Skeletal muscle tissue (tissue), 4 donors: Measurements from ENCODE around the gene PRL. TPM values are rescaled to one million over a fixed set of nuclear protein-coding genes. Genes with fewer than 3 reads are reported as not detected.

Experiments used
- H3K27ac ChIP-seq: one replicate; pipeline ENCODE4 v1.7.0; 2013; ENCODE audit warnings: mild to moderate bottlenecking, low read depth, low read length, inconsistent platforms
- H3K27me3 ChIP-seq, 3 donors: one replicate each; pipeline ENCODE4 v1.7.0; 2013; ENCODE audit warnings: low read length in 3 of 3; ENCODE audit not compliant: control insufficient read depth in 3 of 3, insufficient read depth in 3 of 3
- H3K36me3 ChIP-seq, 3 donors: one replicate each; pipeline ENCODE4 v1.7.0; 2013; ENCODE audit warnings: low read length in 3 of 3; ENCODE audit not compliant: control insufficient read depth in 3 of 3, insufficient read depth in 3 of 3
- H3K4me1 ChIP-seq, 3 donors: one replicate each; pipeline ENCODE4 v1.7.0; 2013; ENCODE audit warnings: low read length in 3 of 3, mild to moderate bottlenecking in 3 of 3; ENCODE audit not compliant: control insufficient read depth in 3 of 3, insufficient read depth in 3 of 3
- H3K4me3 ChIP-seq, 3 donors: one replicate each; pipeline ENCODE4 v1.7.0; 2013; ENCODE audit warnings: low read length in 3 of 3
- H3K9ac ChIP-seq, 3 donors: one replicate each; pipeline ENCODE4 v1.7.0; 2013; ENCODE audit warnings: low read length in 3 of 3, mild to moderate bottlenecking in 3 of 3, moderate library complexity in 2 of 3, low read depth in 1 of 3
- H3K9me3 ChIP-seq, 3 donors: one replicate each; pipeline ENCODE4 v1.7.0; 2013; ENCODE audit warnings: low read length in 3 of 3; ENCODE audit not compliant: control insufficient read depth in 3 of 3
- total RNA-seq: library from RNA; depleted of rRNA; stranded (reverse); fragments of >200 nt; gene quantifications from one replicate; pipeline ENCODE4 v1.2.3, GENCODE V29; 2014
- donor health status: Osteomylitis.

Gene PRL
- total RNA-seq, 1 donor from 2014 or later, result 1.0 TPM

GRCh38 chr6:22254886-22255285 is 42.0 kb downstream of the PRL start:
- Histone ChIP-seq H3K9ac (no peak overlapping the region), H3K36me3 (peaks cover 0 to 2% (median 0%) of the 10 kb centered on the region in 3 donors), H3K9me3 (peaks cover 3 to 4% (median 4%) of the 10 kb centered on the region in 3 donors), H3K27ac (no peak overlapping the region), H3K4me1 (no peaks in the 10 kb centered on the region), H3K4me3 (no peak overlapping the region), H3K27me3 (no peaks in the 10 kb centered on the region)

- H3K4me1 ChIP-seq, result no peaks in the 10 kb centered on the region
- peaks cover 0 to 2% (median 0%) of the 10 kb centered on the region in 3 donors for H3K36me3 ChIP-seq
- H3K9me3 ChIP-seq, result peaks cover 3 to 4% (median 4%) of the 10 kb centered on the region in 3 donors
- H3K9ac ChIP-seq, result no peak overlapping the region
- H3K27me3 ChIP-seq, result no peaks in the 10 kb centered on the region
- H3K27ac ChIP-seq, result no peak overlapping the region
- H3K4me3 ChIP-seq, result no peak overlapping the region
These were observed 42.7 kb downstream of the PRL start for GRCh38 chr6:22253955-22254655.

- H3K9me3 ChIP-seq, result no peaks in the 10 kb centered on the region
- H3K9ac ChIP-seq, result no peak overlapping the region
- no peak overlapping the region for H3K4me3 ChIP-seq
- no peaks in the 10 kb centered on the region for H3K27me3 ChIP-seq
- no peaks in the 10 kb centered on the region for H3K36me3 ChIP-seq
- H3K4me1 ChIP-seq, result no peaks in the 10 kb centered on the region
- H3K27ac ChIP-seq, result no peak overlapping the region
These were observed 45.5 kb downstream of the PRL start for GRCh38 chr6:22251348-22251747.

- no peaks in the 10 kb centered on the region for H3K4me1 ChIP-seq
- H3K9me3 ChIP-seq, result no peaks in the 10 kb centered on the region
- no peak overlapping the region for H3K27ac ChIP-seq
- no peak overlapping the region for H3K4me3 ChIP-seq
- no peak overlapping the region for H3K9ac ChIP-seq
- no peaks in the 10 kb centered on the region for H3K27me3 ChIP-seq
- H3K36me3 ChIP-seq, result no peaks in the 10 kb centered on the region
These were observed 46.4 kb downstream of the PRL start for GRCh38 chr6:22250486-22250885.

- H3K9ac ChIP-seq, result no peak overlapping the region
- no peaks in the 10 kb centered on the region for H3K4me1 ChIP-seq
- H3K4me3 ChIP-seq, result no peak overlapping the region
- no peaks in the 10 kb centered on the region for H3K9me3 ChIP-seq
- no peaks in the 10 kb centered on the region for H3K27me3 ChIP-seq
- H3K27ac ChIP-seq, result no peak overlapping the region
- H3K36me3 ChIP-seq, result no peaks in the 10 kb centered on the region
These were observed 47.0 kb downstream of the PRL start for GRCh38 chr6:22249711-22250350.

GRCh38 chr6:22248513-22249308 is 48.1 kb downstream of the PRL start:
- Histone ChIP-seq H3K27me3 (no peaks in the 10 kb centered on the region), H3K9me3 (no peaks in the 10 kb centered on the region), H3K4me3 (no peak overlapping the region), H3K36me3 (no peaks in the 10 kb centered on the region), H3K9ac (no peak overlapping the region), H3K27ac (peak overlapping the region; percentile 1), H3K4me1 (no peaks in the 10 kb centered on the region)

GRCh38 chr6:22247916-22248482 is 48.8 kb downstream of the PRL start:
- Histone ChIP-seq H3K9ac (no peak overlapping the region), H3K27ac (no peak overlapping the region), H3K36me3 (no peaks in the 10 kb centered on the region), H3K4me3 (no peak overlapping the region), H3K9me3 (peaks cover 0 to under 1% (median 0%) of the 10 kb centered on the region in 3 donors), H3K27me3 (no peaks in the 10 kb centered on the region), H3K4me1 (no peaks in the 10 kb centered on the region)

GRCh38 chr6:22240025-22240424 is 56.8 kb downstream of the PRL start:
- no peak overlapping the region for H3K9ac ChIP-seq
- H3K9me3 ChIP-seq, result peaks cover 0 to 3% (median 0%) of the 10 kb centered on the region in 3 donors
- H3K4me3 ChIP-seq, result no peak overlapping the region
- no peak overlapping the region for H3K27ac ChIP-seq
- no peaks in the 10 kb centered on the region for H3K27me3 ChIP-seq
- H3K4me1 ChIP-seq, result no peaks in the 10 kb centered on the region
- H3K36me3 ChIP-seq, result no peaks in the 10 kb centered on the region

GRCh38 chr6:22239261-22239921 is 57.4 kb downstream of the PRL start:
- H3K9me3 ChIP-seq, result peaks cover 0 to 3% (median 0%) of the 10 kb centered on the region in 3 donors
- no peaks in the 10 kb centered on the region for H3K4me1 ChIP-seq
- H3K9ac ChIP-seq, result no peak overlapping the region
- H3K4me3 ChIP-seq, result no peak overlapping the region
- H3K27ac ChIP-seq, result no peak overlapping the region
- no peaks in the 10 kb centered on the region for H3K36me3 ChIP-seq
- no peaks in the 10 kb centered on the region for H3K27me3 ChIP-seq
